Natural killer cell (primary cell): ENCODE measurements around the gene RPRD1A. TPM values are rescaled to one million over a fixed set of nuclear protein-coding genes. Genes with fewer than 3 reads are reported as not detected.
A peak's percentile ranks its signal among the peaks of the same experiment; 100 is the strongest.
"Not testable (repeated sequence)": the region's sequence is repeated elsewhere in the genome, so short reads cannot be mapped to it uniquely, and the experiment has no call there.

ENCODE experiments used
- ATAC-seq, 3 donors: fragments of 150-1000 bp in 2 of 3; fragments of 200-7000 bp in 1 of 3; cut with Tn5 transposase; 1 replicate in 1 of 3; 2 replicates in 2 of 3; pipeline ENCODE4 v1.10.0; 2021; ENCODE audit warnings: mild to moderate bottlenecking in 2 of 3, moderate library complexity in 2 of 3
- DNase-seq, 2 donors: peaks; one replicate each; pipeline versions ENCODE4 v3.0.0 to v3.0.0-alpha.2; 2013 to 2021; ENCODE audit warnings: mixed read lengths in 1 of 2
- H3K27ac ChIP-seq: one replicate; pipeline ENCODE4 v1.5.1; 2013; ENCODE audit warnings: mild to moderate bottlenecking, low read length
- H3K27me3 ChIP-seq: one replicate; pipeline ENCODE4 v1.6.1; 2013; ENCODE audit warnings: low read length; ENCODE audit not compliant: control insufficient read depth, insufficient read depth
- H3K36me3 ChIP-seq: one replicate; pipeline ENCODE4 v1.6.1; 2013; ENCODE audit warnings: low read length; ENCODE audit not compliant: control insufficient read depth, insufficient read depth
- H3K4me1 ChIP-seq: one replicate; pipeline ENCODE4 v1.6.1; 2013; ENCODE audit warnings: low read length; ENCODE audit not compliant: control insufficient read depth, insufficient read depth
- H3K4me3 ChIP-seq: one replicate; pipeline ENCODE4 v1.5.1; 2013; ENCODE audit warnings: low read length
- H3K9me3 ChIP-seq: one replicate; pipeline ENCODE4 v1.6.1; 2013; ENCODE audit warnings: low read length; ENCODE audit not compliant: control insufficient read depth, insufficient read depth
- H3K27ac Mint-ChIP-seq, 2 donors: one replicate each; pipeline ENCODE4 v1.8.0; 2022; ENCODE audit warnings: mild to moderate bottlenecking in 2 of 2, mixed read lengths in 2 of 2, moderate library complexity in 1 of 2
- H3K27me3 Mint-ChIP-seq, 2 donors: one replicate each; pipeline ENCODE4 v1.8.0; 2022; ENCODE audit warnings: low read depth in 2 of 2, mixed read lengths in 2 of 2
- H3K36me3 Mint-ChIP-seq: one replicate; pipeline ENCODE4 v1.8.0; 2022; ENCODE audit warnings: mixed read lengths
- H3K4me1 Mint-ChIP-seq, 2 donors: one replicate each; pipeline ENCODE4 v1.8.0; 2022; ENCODE audit warnings: mixed read lengths in 2 of 2
- H3K4me3 Mint-ChIP-seq: one replicate; pipeline ENCODE4 v1.8.0; 2022; ENCODE audit warnings: mild to moderate bottlenecking, moderate library complexity, mixed read lengths
- H3K9me3 Mint-ChIP-seq, 2 donors: one replicate each; pipeline ENCODE4 v1.8.0; 2022; ENCODE audit warnings: mixed read lengths in 2 of 2
- WGBS: methylation state at CpG from one replicate; pipeline ENCODE4 v1.1.7; 2013; ENCODE audit warnings: missing lambda C conversion rate; ENCODE audit not compliant: insufficient coverage; 5-methylcytosine and 5-hydroxymethylcytosine counted together
- intact Hi-C: fragments of 100-400 bp; cut with micrococcal nuclease; formaldehyde crosslinking; loops from one replicate; pipeline ENCODE4 v1.14.2; 2022
- total RNA-seq, 4 donors: library from RNA; stranded (reverse); fragments of 120-200 nt in 1 of 4; gene quantifications; one replicate each; pipeline versions ENCODE4 v1.2.3 to v1.2.4, GENCODE V29; 2013 to 2022
- TF ChIP-seq, protein P1 (sequence below): fragments of 200-600 bp; IDR thresholded peaks from one replicate; pipeline ENCODE4 v1.8.0; 2022; ENCODE audit warnings: antibody characterized with exemption

RPRD1A gene
- total RNA-seq, 3 donors from 2014 or later (not counting 1 experiment from before 2014, with no cell fraction given) = 20.4 to 24.4 (median 23.3) TPM

DNA sequence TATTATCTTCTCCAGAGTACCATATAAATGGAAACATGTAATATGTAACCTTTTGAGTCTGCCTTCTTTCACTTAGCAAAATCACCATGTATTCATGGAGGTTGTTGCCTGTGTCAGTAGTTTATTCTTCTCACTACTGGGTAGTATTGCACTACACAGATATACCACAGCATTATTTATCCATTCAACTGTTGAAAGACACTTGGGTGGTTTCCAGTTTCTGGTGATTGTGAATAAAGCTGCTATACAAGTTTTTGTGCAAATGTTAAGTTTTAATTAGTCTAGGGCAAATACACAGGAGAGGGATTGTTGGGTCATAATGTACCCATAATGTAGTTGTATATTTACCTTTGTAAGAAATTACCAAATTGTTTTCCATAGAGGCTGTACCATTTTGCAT, 29.6 kb upstream of the RPRD1A start:
- Histone ChIP-seq H3K27me3 (no peaks in the 10 kb centered on the region), H3K9me3 (no peaks in the 10 kb centered on the region), H3K27ac (no peak overlapping the region), H3K4me3 (no peak overlapping the region), H3K4me1 (peaks cover 6% of the 10 kb centered on the region), H3K36me3 (no peaks in the 10 kb centered on the region)
- Mint-ChIP-seq H3K36me3 (no peaks in the 10 kb centered on the region), H3K4me1 (peaks cover 11 to 12% of the 10 kb centered on the region in 2 donors), H3K27me3 (peaks cover 7 to 17% of the 10 kb centered on the region in 2 donors), H3K9me3 (no peaks in the 10 kb centered on the region), H3K27ac (no peak overlapping the region), H3K4me3 (no peak overlapping the region)
- TF ChIP-seq, protein P1, sequence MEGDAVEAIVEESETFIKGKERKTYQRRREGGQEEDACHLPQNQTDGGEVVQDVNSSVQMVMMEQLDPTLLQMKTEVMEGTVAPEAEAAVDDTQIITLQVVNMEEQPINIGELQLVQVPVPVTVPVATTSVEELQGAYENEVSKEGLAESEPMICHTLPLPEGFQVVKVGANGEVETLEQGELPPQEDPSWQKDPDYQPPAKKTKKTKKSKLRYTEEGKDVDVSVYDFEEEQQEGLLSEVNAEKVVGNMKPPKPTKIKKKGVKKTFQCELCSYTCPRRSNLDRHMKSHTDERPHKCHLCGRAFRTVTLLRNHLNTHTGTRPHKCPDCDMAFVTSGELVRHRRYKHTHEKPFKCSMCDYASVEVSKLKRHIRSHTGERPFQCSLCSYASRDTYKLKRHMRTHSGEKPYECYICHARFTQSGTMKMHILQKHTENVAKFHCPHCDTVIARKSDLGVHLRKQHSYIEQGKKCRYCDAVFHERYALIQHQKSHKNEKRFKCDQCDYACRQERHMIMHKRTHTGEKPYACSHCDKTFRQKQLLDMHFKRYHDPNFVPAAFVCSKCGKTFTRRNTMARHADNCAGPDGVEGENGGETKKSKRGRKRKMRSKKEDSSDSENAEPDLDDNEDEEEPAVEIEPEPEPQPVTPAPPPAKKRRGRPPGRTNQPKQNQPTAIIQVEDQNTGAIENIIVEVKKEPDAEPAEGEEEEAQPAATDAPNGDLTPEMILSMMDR = no peak
- intact Hi-C loops = loop anchor here (1.0 kb wide), 1 partner anchor 187 kb away; no protein-coding TSS in a partner anchor
- DNase-seq = no peak
- ATAC-seq = no peak

DNA sequence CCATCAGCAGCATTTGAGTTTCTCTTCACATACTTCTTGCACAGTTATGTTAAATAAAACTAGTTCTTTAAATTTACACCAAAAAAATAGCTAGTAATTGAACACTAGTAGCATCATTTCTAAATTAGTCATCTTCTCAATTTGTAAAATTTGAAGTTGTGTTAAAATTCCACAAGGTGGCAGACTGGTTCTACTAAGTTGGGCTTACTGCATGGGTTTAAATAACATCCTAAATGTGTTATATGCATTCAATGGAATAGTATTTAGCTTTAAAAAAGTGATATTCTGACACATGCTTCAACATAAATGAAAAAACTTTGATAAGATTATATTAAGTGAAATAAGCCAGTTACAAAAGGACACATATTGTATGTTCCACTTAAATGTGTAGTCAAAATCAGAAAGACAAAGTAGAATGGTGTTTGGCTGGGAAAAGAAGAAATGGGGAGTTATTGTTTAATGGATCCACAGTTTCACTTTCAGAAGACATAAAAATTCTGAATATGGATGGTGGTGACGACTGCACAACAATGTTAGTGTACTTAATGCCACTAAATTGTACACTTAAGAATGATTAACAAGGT, 28.7 kb upstream of the RPRD1A start:
- intact Hi-C loops = loop anchor here (1.0 kb wide), 1 partner anchor 188 kb away; no protein-coding TSS in a partner anchor
- ATAC-seq (peak in 2 of 3 donors; percentile 59 to 65), DNase-seq (peak in 1 of 2 donors; percentile 71)
- no peaks in the 10 kb centered on the region for H3K36me3 Mint-ChIP-seq
- peaks cover 7 to 17% of the 10 kb centered on the region in 2 donors for H3K27me3 Mint-ChIP-seq
- H3K27ac ChIP-seq = no peak overlapping the region
- H3K9me3 ChIP-seq = no peaks in the 10 kb centered on the region
- no peak overlapping the region for H3K4me3 ChIP-seq
- TF ChIP-seq, protein P1 = peak; percentile 70
- no peak overlapping the region for H3K27ac Mint-ChIP-seq
- no peaks in the 10 kb centered on the region for H3K27me3 ChIP-seq
- H3K36me3 ChIP-seq = no peaks in the 10 kb centered on the region
- H3K4me1 ChIP-seq = peaks cover 6% of the 10 kb centered on the region
- no peak overlapping the region for H3K4me3 Mint-ChIP-seq
- H3K4me1 Mint-ChIP-seq = peaks cover 11 to 12% of the 10 kb centered on the region in 2 donors
- H3K9me3 Mint-ChIP-seq = no peaks in the 10 kb centered on the region
- no CpG with 5 or more reads among the region's 1 CpG for WGBS

DNA sequence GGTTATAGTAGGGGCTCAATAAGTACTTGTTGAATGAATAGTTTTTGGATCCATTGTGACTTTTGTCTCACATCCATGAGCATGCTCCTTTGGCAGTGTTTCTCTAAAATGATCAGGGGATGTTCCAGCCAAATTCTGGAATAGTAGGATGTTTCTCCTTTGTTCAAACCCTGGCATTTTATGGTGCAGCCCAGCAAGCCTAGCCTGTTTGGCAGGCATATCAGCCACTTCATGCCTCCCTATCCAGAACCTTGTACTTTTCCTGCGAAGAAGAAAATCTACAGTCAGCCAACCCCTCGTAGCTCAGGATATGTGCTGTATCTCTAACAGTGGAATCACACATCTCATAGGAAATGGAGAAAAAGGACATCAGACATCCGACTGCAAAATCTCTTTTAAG, 27.1 kb upstream of the RPRD1A start:
- Histone ChIP-seq H3K27me3 (no peaks in the 10 kb centered on the region), H3K36me3 (no peaks in the 10 kb centered on the region), H3K27ac (no peak overlapping the region), H3K9me3 (no peaks in the 10 kb centered on the region), H3K4me1 (peaks cover 6% of the 10 kb centered on the region), H3K4me3 (no peak overlapping the region)
- ATAC-seq (no peak), DNase-seq (no peak)
- H3K27ac Mint-ChIP-seq = no peak overlapping the region
- TF ChIP-seq, protein P1 = no peak
- intact Hi-C loops = no loop called here
- peaks cover 7 to 14% of the 10 kb centered on the region in 2 donors for H3K27me3 Mint-ChIP-seq
- no peaks in the 10 kb centered on the region for H3K36me3 Mint-ChIP-seq
- WGBS = 100% methylated on average over 3 of the region's 3 CpGs
- no peak overlapping the region for H3K4me3 Mint-ChIP-seq
- peaks cover 11 to 12% of the 10 kb centered on the region in 2 donors for H3K4me1 Mint-ChIP-seq
- H3K9me3 Mint-ChIP-seq = no peaks in the 10 kb centered on the region

DNA sequence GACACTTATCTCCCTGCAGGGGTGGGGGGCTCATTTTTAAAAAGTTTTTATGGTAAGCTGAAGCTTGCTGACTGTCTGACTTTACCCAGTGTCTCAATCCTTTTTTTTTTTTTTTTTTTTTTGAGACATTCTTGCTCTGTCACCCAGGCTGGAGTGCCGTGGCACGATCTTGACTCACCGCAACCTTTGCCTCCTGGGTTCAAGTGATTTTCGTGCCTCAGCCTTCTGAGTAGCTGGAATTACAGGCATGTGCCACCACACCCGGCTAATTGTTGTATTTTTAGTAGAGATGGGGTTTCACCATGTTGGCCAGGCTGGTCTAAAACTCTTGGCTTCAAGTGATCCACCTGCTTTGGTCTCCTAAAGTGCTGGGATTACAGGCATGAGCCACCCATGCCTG, 24.8 kb upstream of the RPRD1A start:
- H3K27ac ChIP-seq, H3K36me3 Mint-ChIP-seq, H3K9me3 ChIP-seq, H3K27ac Mint-ChIP-seq, H3K36me3 ChIP-seq, H3K4me3 ChIP-seq, ATAC-seq, H3K9me3 Mint-ChIP-seq, DNase-seq, H3K4me3 Mint-ChIP-seq, H3K4me1 ChIP-seq, H3K27me3 ChIP-seq, intact Hi-C loops, H3K27me3 Mint-ChIP-seq: not testable (repeated sequence)
- 94% methylated on average over 5 of the region's 5 CpGs for WGBS
- peaks cover 11 to 12% of the 10 kb centered on the region in 2 donors for H3K4me1 Mint-ChIP-seq
